ENCODE results near the gene TMC6.
"Not testable (repeated sequence)": the region's sequence is repeated elsewhere in the genome, so short reads cannot be mapped to it uniquely, and the experiment has no call there.

TMC6 gene

GRCh38 chr17:78128551-78129350, at the start of gene TMC6:
TSS of gene TMC6 (minus strand) at chr17:78128755. CDS start at chr17:78126832, 1,923 bp downstream.
- DNase-seq (ENCODE audit: low read depth in 2 of 2) = peak; percentile 54 to 69

GRCh38 chr17:78176548-78177025, 48.0 kb upstream of the TMC6 start:
- DNase-seq (ENCODE audit: low read depth in 2 of 2) = peak; percentile 38 to 67

- DNase-seq (ENCODE audit: low read depth in 2 of 2) = no peak
Observed at GRCh38 chr17:78175643-78175981, 47.1 kb upstream of the TMC6 start.

DNA sequence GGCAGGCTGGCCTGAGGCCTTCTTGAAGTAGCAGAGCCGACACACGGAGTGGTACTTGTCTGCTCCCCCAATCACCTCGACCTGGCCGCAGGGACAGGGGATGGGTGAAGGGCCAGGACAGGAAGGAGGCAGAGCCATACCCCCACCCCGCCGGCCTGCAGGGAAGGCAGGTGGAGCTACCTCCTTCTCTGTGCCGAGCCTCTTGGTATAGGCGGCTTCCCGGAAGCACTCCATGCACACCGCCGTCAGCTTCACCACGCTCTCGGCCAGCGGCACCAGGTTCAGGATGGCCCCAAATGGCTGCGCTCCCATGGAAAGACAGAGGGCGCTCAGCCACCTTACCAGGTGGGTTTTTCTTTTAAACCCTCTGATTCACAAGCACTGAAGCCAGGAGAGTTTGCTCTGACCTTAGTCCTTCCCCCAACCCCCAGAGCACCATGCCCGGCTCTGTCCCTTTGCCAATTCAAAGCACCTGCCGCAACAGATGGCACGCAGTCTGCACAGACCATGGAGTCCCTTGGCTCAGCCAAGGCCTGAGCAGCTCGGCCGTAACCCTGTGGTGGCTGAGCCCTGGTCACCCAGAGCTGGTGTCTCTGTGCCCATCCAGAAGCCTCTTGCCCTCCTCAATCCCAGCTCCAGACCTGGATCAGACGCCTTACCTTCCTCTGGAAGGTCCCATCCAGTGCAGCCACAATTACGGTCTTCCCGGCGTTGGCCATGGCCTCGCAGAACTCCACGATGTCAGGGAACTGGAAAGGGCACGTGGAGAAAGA, 46.5 kb upstream of the TMC6 start:
- DNase-seq (ENCODE audit: low read depth in 2 of 2) = no peak

GRCh38 chr17:78174346-78174869, 45.9 kb upstream of the TMC6 start:
- DNase-seq (ENCODE audit: low read depth in 2 of 2) = no peak

DNA sequence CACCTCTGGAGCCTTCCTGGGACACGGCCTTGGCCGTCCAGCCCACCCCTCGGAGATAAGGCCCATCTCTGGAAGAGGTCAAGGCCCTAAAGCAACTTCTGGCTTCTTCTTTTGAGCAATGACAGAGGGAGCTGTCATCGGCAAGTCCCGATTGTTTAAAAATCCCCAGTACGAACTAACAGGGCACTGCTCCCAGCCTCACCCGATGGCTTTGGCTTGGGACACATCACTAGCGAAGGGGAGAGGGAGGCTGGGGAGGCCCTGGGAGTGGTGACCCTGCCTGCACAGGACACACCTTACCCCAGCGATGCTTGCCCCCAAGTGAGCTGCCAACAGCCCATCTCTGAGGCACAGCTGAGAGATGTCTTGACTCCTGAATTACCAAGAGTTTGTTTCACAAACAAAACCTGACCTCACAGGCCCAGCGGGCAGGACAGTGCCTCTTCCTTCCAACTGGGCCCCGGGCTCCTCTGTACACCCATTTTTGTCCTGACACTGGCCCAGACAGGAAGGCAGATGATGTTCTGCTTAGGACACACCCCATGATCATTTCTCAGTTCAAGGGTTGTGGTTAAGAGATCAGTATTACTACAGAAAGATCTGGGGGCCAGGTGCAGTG, 44.7 kb upstream of the TMC6 start:
- no peak for DNase-seq (ENCODE audit: low read depth in 2 of 2)

GRCh38 chr17:78172249-78173051, 43.9 kb upstream of the TMC6 start:
- no peak for DNase-seq (ENCODE audit: low read depth in 2 of 2)

DNA sequence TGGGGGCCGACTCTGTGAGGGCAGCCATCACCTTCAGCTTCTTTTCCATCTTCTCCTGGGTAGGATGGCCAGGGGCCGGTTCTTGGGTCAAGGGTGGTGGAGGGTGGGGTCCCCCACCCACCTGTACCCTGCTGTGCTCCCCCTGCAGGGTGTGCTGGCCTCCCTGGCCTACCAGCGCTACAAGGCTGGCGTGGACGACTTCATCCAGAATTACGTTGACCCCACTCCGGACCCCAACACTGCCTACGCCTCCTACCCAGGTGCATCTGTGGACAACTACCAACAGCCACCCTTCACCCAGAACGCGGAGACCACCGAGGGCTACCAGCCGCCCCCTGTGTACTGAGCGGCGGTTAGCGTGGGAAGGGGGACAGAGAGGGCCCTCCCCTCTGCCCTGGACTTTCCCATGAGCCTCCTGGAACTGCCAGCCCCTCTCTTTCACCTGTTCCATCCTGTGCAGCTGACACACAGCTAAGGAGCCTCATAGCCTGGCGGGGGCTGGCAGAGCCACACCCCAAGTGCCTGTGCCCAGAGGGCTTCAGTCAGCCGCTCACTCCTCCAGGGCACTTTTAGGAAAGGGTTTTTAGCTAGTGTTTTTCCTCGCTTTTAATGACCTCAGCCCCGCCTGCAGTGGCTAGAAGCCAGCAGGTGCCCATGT, 43.2 kb upstream of the TMC6 start:
- not testable (repeated sequence) for DNase-seq (ENCODE audit: low read depth in 2 of 2)

DNA sequence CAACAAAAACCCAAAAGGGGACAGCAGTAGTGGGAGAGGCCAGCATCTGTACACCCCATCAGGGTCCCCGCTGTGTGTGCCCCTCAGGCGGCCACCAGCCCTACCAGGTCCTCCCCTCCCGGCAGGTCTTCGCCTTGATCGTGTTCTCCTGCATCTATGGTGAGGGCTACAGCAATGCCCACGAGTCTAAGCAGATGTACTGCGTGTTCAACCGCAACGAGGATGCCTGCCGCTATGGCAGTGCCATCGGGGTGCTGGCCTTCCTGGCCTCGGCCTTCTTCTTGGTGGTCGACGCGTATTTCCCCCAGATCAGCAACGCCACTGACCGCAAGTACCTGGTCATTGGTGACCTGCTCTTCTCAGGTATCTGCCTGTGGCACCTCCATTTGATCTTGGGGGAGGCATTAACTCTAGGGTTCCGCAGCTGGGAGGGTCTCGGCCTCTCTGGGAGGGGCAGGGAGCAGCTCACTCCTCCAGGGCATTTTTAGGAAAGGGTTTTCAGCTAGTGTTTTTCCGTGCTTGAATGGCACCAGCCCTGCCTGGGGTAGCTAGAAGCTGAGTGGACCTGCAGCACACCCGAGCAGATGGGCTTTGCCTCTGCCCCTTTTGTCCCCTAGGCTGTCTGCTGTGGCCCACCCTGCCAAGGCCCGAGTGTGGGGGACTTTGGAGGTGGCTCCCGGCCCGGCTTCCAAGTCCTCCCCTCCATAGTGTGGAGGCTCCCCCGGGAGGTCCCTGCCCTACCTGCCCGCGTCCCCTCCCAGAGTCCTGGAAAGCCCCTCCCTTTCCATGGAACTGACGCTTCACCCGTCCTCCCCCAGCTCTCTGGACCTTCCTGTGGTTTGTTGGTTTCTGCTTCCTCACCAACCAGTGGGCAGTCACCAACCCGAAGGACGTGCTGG, 42.4 kb upstream of the TMC6 start:
- DNase-seq (ENCODE audit: low read depth in 2 of 2) = no peak

DNA sequence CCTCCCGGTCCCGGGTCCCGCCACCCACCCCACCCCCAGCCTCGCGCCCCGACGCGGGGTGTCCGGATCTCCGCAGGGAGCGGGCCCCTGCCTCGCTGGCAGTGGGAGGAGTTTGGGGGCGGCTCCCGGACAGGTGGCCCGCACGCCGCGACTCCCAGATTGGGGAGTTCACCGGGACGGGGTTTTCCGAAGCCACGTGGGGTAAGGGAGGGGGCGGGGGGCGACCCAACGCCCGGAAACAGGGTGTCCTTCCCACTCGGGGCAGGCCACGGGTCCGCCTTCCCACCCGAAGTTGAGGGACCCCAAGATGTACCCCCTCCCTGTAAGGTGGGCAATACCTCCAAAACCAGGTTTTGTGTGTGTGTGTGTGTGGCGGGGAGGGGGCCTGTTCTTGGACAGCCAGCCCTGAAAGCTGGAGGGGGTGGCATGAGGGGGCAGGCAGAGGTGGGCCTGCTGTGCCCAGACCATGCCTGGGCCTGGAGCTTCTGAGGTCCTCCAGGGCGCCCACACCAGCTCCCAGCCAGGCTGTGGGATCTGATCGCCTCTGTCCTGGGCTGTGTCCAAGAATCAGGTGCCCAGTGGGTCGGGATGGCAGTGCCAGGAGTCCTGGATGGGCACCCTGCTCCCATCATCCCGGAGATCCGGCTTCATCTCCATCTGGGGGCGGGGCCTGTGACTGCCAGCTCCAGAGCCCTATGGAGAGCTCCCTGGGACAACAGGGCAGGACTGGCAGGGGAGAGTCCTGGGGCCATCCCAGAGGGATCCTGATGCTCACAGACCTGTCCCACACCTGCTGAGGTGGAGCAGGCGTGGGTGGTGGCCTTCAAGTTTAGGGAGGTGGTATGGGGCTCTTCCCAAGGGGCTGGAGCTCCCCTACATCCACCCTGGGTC, 40.6 kb upstream of the TMC6 start:
- DNase-seq (ENCODE audit: low read depth in 2 of 2) = peak; percentile 32 to 62

- peak; percentile 62 to 83 for DNase-seq (ENCODE audit: low read depth in 2 of 2)
Observed at GRCh38 chr17:78168242-78168902, 39.8 kb upstream of the TMC6 start, which contains the start of gene SYNGR2. TSS of gene SYNGR2 (plus strand) at chr17:78168581. CDS start at chr17:78168617, 36 bp downstream.

GRCh38 chr17:78166416-78166815, 37.9 kb upstream of the TMC6 start:
- no peak for DNase-seq (ENCODE audit: low read depth in 2 of 2)

GRCh38 chr17:78164748-78165607, 36.4 kb upstream of the TMC6 start:
- no peak for DNase-seq (ENCODE audit: low read depth in 2 of 2)

GRCh38 chr17:78163881-78164747, 35.6 kb upstream of the TMC6 start:
- no peak for DNase-seq (ENCODE audit: low read depth in 2 of 2)

- DNase-seq (ENCODE audit: low read depth in 2 of 2) = no peak
Observed at GRCh38 chr17:78159575-78160158, 31.1 kb upstream of the TMC6 start.
